ENCODE results near the gene KRT27. TPM values are rescaled to one million over a fixed set of nuclear protein-coding genes. Genes with fewer than 3 reads are reported as not detected.

The KRT27 gene
- total and polyA plus RNA-seq, 2 experiments from 2014 or later = not detected

- no peak for TF ChIP-seq ZNF462 (CRISPR knock-in tag; IDR thresholded peaks at IDR 0.05)
These were observed 3.9 kb downstream of the KRT27 start (continued) for GRCh38 chr17:40778461-40778860.

GRCh38 chr17:40777971-40778370 is 4.4 kb downstream of the KRT27 start:
- no peaks in the 10 kb centered on the region for H3K9me3 Mint-ChIP-seq
- no peaks in the 10 kb centered on the region for H3F3A ChIP-seq (replicated peaks; ENCODE audit: low read depth)

More at GRCh38 chr17:40777971-40778370, 4.4 kb downstream of the KRT27 start:
- no peaks in the 10 kb centered on the region for H3K79me2 ChIP-seq (replicated peaks; ENCODE audit: insufficient read depth)
- no peak overlapping the region for H3K4me3 ChIP-seq
- DNase-seq (ENCODE audit: low spot score) = no peak
- no peaks in the 10 kb centered on the region for H3K36me3 ChIP-seq (ENCODE audit: insufficient read depth)
- no peak overlapping the region for H3K4me2 ChIP-seq
- H2AFZ ChIP-seq = no peak overlapping the region
- H3K27ac ChIP-seq (ENCODE audit: low read depth) = no peak overlapping the region
- no peak overlapping the region for H3K27ac Mint-ChIP-seq
- peaks cover 15% of the 10 kb centered on the region for H3K27me3 ChIP-seq (ENCODE audit: insufficient read depth)
- no peak overlapping the region for H3K4me3 Mint-ChIP-seq
- H3K36me3 Mint-ChIP-seq (ENCODE audit: low read depth) = no peaks in the 10 kb centered on the region
- ATAC-seq = no peak
- no peaks in the 10 kb centered on the region for H4K20me1 ChIP-seq (replicated peaks; ENCODE audit: insufficient read depth)
- peaks cover 6% of the 10 kb centered on the region for H3K27me3 Mint-ChIP-seq (ENCODE audit: insufficient read depth, low read depth, poor library complexity)
- TF ChIP-seq ETS1 (IDR thresholded peaks at IDR 0.05) = no peak
- no peak for TF ChIP-seq ZNF331 (CRISPR knock-in tag; IDR thresholded peaks at IDR 0.05; ENCODE audit: low read depth)
- no peak for TF ChIP-seq JUNB (IDR thresholded peaks at IDR 0.05; ENCODE audit: unreplicated experiment)
- H3K9me2 ChIP-seq (ENCODE audit: insufficient read depth) = no peaks in the 10 kb centered on the region
- no peaks in the 10 kb centered on the region for H3K4me1 ChIP-seq (ENCODE audit: insufficient read depth)
- H3K4me1 Mint-ChIP-seq = no peaks in the 10 kb centered on the region
